ENCODE results near the gene MAPK10. TPM values are rescaled to one million over a fixed set of nuclear protein-coding genes. Genes with fewer than 3 reads are reported as not detected.

The MAPK10 gene
- total RNA-seq, result 14.1 and 41.8 TPM in 2 replicates

DNA sequence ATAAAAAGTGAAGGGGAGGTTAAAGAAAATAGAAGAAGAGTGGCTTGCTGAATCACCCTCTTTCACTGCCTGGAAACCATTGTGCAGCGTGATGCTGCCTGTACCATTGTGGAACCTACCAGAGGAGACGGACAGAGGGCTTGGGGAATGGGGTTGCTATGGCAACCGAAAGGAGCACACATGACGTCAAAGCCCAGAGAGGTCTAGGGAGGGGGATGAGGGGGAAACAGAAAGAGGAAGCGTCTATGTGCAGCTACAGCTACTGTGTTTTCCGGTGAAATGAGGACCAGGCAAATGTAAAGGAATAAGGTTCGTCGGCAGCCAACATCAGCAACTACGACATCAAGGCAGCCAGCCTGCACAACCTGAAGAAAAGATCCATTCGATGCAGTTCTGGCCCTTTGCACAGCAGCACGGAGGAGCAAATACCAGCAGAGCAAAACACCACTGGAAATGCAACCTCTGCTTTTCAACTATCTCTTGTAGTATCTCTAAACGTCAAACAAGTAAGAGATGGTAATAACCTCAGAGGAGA is at the start of gene MAPK10:
MAPK10 (minus strand) TSS at position 110 of the 535 bp plus-strand sequence.

Small RNAs within 50 kb of the gene (small RNA-seq; reads per million reads assigned to genes)
- gene RN7SKP96, result not detected

Other genes with a start within 250 kb of the MAPK10 start
- gene PTPN13, start 234.3 kb upstream of the MAPK10 start, total RNA-seq, result 24.0 and 44.3 TPM in 2 replicates